ENCODE results near the gene TADA2A.

The TADA2A gene

GRCh38 chr17:37462492-37462891, 55.8 kb downstream of the TADA2A start:
- TF ChIP-seq CTCF (conservative IDR thresholded peaks at IDR 0.05; ENCODE audit: low read depth, low read length): no peak
- no peak overlapping the region for H3K27ac ChIP-seq
- H3K9ac ChIP-seq: no peak overlapping the region
- H3K4me3 ChIP-seq (IDR thresholded peaks at IDR 0.05; ENCODE audit: insufficient read depth, low read depth, low read length): no peak overlapping the region
- no peaks in the 10 kb centered on the region for H3K36me3 ChIP-seq (ENCODE audit: insufficient read depth)
- no peaks in the 10 kb centered on the region for H4K20me1 ChIP-seq (ENCODE audit: insufficient read depth)
- H3K27me3 ChIP-seq (ENCODE audit: insufficient read depth, low read depth): no peaks in the 10 kb centered on the region
- no peak overlapping the region for H2AFZ ChIP-seq (ENCODE audit: low read depth)
- H3K4me2 ChIP-seq: no peak overlapping the region
- no peaks in the 10 kb centered on the region for H3K4me1 ChIP-seq (ENCODE audit: low read depth, poor library complexity, severe bottlenecking)
- H3K79me2 ChIP-seq (ENCODE audit: insufficient read depth, low read depth): no peaks in the 10 kb centered on the region

- no peaks in the 10 kb centered on the region for H4K20me1 ChIP-seq (ENCODE audit: insufficient read depth)
- no peak overlapping the region for H3K4me2 ChIP-seq
- no peaks in the 10 kb centered on the region for H3K4me1 ChIP-seq (ENCODE audit: low read depth, poor library complexity, severe bottlenecking)
- no peak overlapping the region for H3K27ac ChIP-seq
- no peak for TF ChIP-seq CTCF (conservative IDR thresholded peaks at IDR 0.05; ENCODE audit: low read depth, low read length)
- H3K9ac ChIP-seq: no peak overlapping the region
- H2AFZ ChIP-seq (ENCODE audit: low read depth): no peak overlapping the region
- no peaks in the 10 kb centered on the region for H3K27me3 ChIP-seq (ENCODE audit: insufficient read depth, low read depth)
- no peaks in the 10 kb centered on the region for H3K36me3 ChIP-seq (ENCODE audit: insufficient read depth)
- H3K79me2 ChIP-seq (ENCODE audit: insufficient read depth, low read depth): no peaks in the 10 kb centered on the region
- H3K4me3 ChIP-seq (IDR thresholded peaks at IDR 0.05; ENCODE audit: insufficient read depth, low read depth, low read length): no peak overlapping the region
Observed at GRCh38 chr17:37463039-37463438, 56.4 kb downstream of the TADA2A start.

- no peaks in the 10 kb centered on the region for H3K27me3 ChIP-seq (ENCODE audit: insufficient read depth, low read depth)
- H3K4me2 ChIP-seq: no peak overlapping the region
- no peak overlapping the region for H3K4me3 ChIP-seq (IDR thresholded peaks at IDR 0.05; ENCODE audit: insufficient read depth, low read depth, low read length)
- H3K79me2 ChIP-seq (ENCODE audit: insufficient read depth, low read depth): no peaks in the 10 kb centered on the region
- H3K4me1 ChIP-seq (ENCODE audit: low read depth, poor library complexity, severe bottlenecking): no peaks in the 10 kb centered on the region
- H4K20me1 ChIP-seq (ENCODE audit: insufficient read depth): no peaks in the 10 kb centered on the region
- H3K36me3 ChIP-seq (ENCODE audit: insufficient read depth): no peaks in the 10 kb centered on the region
- H3K27ac ChIP-seq: no peak overlapping the region
- H2AFZ ChIP-seq (ENCODE audit: low read depth): no peak overlapping the region
- H3K9ac ChIP-seq: no peak overlapping the region
- no peak for TF ChIP-seq CTCF (conservative IDR thresholded peaks at IDR 0.05; ENCODE audit: low read depth, low read length)
Observed at GRCh38 chr17:37465069-37465616, 58.5 kb downstream of the TADA2A start.

- no peak for TF ChIP-seq CTCF (conservative IDR thresholded peaks at IDR 0.05; ENCODE audit: low read depth, low read length)
- H3K36me3 ChIP-seq (ENCODE audit: insufficient read depth): no peaks in the 10 kb centered on the region
- no peak overlapping the region for H2AFZ ChIP-seq (ENCODE audit: low read depth)
- no peak overlapping the region for H3K9ac ChIP-seq
- H3K4me3 ChIP-seq (IDR thresholded peaks at IDR 0.05; ENCODE audit: insufficient read depth, low read depth, low read length): no peak overlapping the region
- no peaks in the 10 kb centered on the region for H4K20me1 ChIP-seq (ENCODE audit: insufficient read depth)
- no peaks in the 10 kb centered on the region for H3K27me3 ChIP-seq (ENCODE audit: insufficient read depth, low read depth)
- no peaks in the 10 kb centered on the region for H3K79me2 ChIP-seq (ENCODE audit: insufficient read depth, low read depth)
- no peak overlapping the region for H3K4me2 ChIP-seq
- no peak overlapping the region for H3K27ac ChIP-seq
- H3K4me1 ChIP-seq (ENCODE audit: low read depth, poor library complexity, severe bottlenecking): no peaks in the 10 kb centered on the region
Observed at GRCh38 chr17:37466471-37466870, 59.8 kb downstream of the TADA2A start.

All from KMS-11 (cell line).